ENCODE results near the gene TMEM143.
A peak's percentile ranks its signal among the peaks of the same experiment; 100 is the strongest.
"Not testable (repeated sequence)": the region's sequence is repeated elsewhere in the genome, so short reads cannot be mapped to it uniquely, and the experiment has no call there.

TMEM143 gene

DNA sequence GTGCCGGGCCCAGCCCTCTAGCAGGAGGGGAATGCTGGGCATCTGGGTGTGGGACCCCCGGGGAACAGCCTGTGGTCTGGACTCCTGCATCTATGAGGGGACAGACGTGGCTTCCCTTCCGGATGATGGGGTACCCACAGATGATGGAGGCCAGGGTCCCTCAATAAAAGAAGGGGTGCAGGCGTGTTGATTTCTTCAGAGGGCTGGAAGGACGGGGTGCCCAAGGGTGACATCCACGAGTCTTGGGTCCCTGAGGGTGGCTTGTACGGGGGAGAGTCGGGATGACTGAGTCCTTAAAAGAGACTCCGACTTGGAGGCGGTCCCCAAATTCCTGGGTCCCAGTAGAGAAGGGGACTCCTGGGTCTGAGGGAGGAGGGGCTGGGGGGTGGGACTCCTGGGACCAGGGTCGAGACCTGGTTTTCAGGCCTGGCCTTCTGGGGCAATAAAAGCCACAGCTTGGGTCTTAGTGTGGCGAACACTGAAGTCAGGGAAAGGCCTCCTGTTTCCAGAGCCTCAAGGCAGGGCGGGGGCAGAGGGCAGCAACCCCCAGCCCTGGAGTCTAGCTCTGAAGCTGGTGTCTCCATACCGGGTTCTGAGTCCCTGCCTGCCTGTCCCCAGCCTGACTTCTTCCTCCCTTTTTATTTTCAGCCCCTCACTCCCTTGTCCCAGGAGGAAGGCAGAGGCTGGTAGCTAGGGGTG lies 29.3 kb upstream of the TMEM143 start:
- Histone ChIP-seq H4K20me1 (ENCODE audit: insufficient read depth, low read length) (0 out of 2 replicates have a peak, but pooled peaks cover 4% of the 10 kb centered on the region), H3K4me2 (ENCODE audit: insufficient read depth, low read length) (no peak overlapping the region), H3K9ac (ENCODE audit: low read depth, low read length) (no peak overlapping the region), H3K27ac (ENCODE audit: low read length) (no peak overlapping the region), H3K9me3 (ENCODE audit: insufficient read depth, low read length, severe bottlenecking) (no peaks in the 10 kb centered on the region), H3K27me3 (ENCODE audit: insufficient read depth, low read length, poor library complexity) (peaks cover 45% of the 10 kb centered on the region), H3K79me2 (ENCODE audit: insufficient read depth, low read length) (peaks cover 25% of the 10 kb centered on the region), H3K4me3 (ENCODE audit: low read depth in 1 of 2, low read length in 2 of 2) (no peak overlapping the region), H3K4me1 (ENCODE audit: insufficient read depth, low read length) (peaks cover 20% of the 10 kb centered on the region), H3K36me3 (ENCODE audit: insufficient read depth, low read length) (peaks cover 15% of the 10 kb centered on the region), H2AFZ (ENCODE audit: low read depth, low read length) (no peak overlapping the region)
- ATAC-seq (ENCODE audit: insufficient read depth, low read depth) (no peak), DNase-seq (no peak)
- no peak for TF ChIP-seq EZH2 (IDR thresholded peaks at IDR 0.05; ENCODE audit: borderline replicate concordance, low read depth, low read length, severe bottlenecking)
- TF ChIP-seq, protein P1, sequence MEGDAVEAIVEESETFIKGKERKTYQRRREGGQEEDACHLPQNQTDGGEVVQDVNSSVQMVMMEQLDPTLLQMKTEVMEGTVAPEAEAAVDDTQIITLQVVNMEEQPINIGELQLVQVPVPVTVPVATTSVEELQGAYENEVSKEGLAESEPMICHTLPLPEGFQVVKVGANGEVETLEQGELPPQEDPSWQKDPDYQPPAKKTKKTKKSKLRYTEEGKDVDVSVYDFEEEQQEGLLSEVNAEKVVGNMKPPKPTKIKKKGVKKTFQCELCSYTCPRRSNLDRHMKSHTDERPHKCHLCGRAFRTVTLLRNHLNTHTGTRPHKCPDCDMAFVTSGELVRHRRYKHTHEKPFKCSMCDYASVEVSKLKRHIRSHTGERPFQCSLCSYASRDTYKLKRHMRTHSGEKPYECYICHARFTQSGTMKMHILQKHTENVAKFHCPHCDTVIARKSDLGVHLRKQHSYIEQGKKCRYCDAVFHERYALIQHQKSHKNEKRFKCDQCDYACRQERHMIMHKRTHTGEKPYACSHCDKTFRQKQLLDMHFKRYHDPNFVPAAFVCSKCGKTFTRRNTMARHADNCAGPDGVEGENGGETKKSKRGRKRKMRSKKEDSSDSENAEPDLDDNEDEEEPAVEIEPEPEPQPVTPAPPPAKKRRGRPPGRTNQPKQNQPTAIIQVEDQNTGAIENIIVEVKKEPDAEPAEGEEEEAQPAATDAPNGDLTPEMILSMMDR (IDR thresholded peaks at IDR 0.05; ENCODE audit: borderline replicate concordance, extremely low read depth, low read length, poor library complexity, severe bottlenecking): no peak

DNA sequence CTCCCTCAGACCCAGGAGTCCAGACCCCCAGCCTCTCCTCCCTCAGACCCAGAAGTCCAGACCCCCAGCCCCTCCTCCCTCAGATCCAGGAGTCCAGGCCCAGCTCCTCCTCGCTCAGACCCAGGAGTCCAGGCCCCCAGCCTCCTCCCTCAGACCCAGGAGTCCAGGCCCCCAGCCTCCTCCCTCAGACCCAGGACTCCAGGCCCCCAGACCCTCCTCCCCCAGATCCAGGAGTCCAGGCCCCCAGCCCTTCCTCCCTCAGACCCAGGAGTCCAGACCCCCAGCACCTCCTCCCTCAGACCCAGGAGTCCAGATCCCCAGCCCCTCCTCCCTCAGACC lies 28.2 kb upstream of the TMEM143 start:
- H3K9me3 ChIP-seq (ENCODE audit: insufficient read depth, low read length, severe bottlenecking); H4K20me1 ChIP-seq (ENCODE audit: insufficient read depth, low read length); DNase-seq; ATAC-seq (ENCODE audit: insufficient read depth, low read depth); H3K27ac ChIP-seq (ENCODE audit: low read length): not testable (repeated sequence)
- peak overlapping the region in 1 of 2 experiments; percentile 85; a peak in 1 of 4 replicates for H3K4me3 ChIP-seq (ENCODE audit: low read depth in 1 of 2, low read length in 2 of 2)
- H3K36me3 ChIP-seq (ENCODE audit: insufficient read depth, low read length): peaks cover 25% of the 10 kb centered on the region
- peak overlapping the region; percentile 82 for H2AFZ ChIP-seq (ENCODE audit: low read depth, low read length)
- peaks cover 27% of the 10 kb centered on the region for H3K79me2 ChIP-seq (ENCODE audit: insufficient read depth, low read length)
- peaks cover 20% of the 10 kb centered on the region for H3K4me1 ChIP-seq (ENCODE audit: insufficient read depth, low read length)
- H3K4me2 ChIP-seq (ENCODE audit: insufficient read depth, low read length): peak overlapping the region; percentile 76
- peaks cover 39% of the 10 kb centered on the region for H3K27me3 ChIP-seq (ENCODE audit: insufficient read depth, low read length, poor library complexity)
- peak overlapping the region; percentile 85 for H3K9ac ChIP-seq (ENCODE audit: low read depth, low read length)

DNA sequence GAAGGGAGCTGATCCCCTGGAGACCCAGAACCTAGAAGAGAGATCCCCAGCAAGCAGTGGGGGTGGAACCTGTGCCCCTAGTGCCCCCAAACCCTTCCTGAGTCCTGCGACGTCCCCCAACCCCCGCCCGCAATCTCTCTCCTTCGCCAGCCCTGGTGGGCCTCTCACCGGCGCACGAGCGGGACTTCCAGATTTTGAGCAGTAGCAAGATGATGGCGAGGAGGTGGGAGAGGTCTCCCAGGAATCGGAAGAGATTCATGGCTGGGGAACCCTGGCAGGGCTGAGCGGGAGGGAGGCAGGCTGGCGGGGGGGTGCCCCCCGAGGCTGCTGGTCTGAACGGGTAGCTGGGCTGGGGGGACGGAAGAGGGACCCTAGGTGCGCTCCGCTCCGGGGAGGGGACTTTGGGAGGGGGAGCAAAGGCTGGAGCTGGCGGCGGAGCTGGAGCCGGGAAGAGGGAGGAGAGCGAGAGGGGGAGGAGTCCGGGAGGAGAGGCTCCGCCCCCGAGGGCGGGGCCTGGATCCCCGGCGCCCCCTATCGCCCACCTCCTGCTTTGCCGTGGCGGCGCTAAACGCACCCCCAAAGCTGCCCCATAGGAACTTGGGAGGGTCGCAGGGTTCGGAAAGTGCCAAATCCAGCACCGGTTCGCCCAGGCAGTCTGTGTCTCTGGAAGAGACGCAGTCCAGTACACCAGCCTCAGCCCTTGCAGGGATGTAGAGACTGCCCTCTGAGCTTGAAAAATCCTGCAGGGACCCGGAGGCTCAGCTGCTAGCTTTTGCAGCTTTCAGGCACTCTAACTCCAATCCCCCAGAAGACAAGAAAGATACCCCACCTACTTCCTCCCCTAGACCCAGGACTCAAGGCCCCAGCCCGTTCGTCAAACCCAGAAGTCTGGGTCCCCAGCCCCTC lies 27.6 kb upstream of the TMEM143 start, which contains the start of gene KDELR1:
TSS of gene KDELR1 (minus strand) at position 452 of the 906 bp plus-strand sequence. CDS start at position 259, 193 bp downstream.
- ATAC-seq (ENCODE audit: insufficient read depth, low read depth) (peak; percentile 82), DNase-seq (peak; percentile 77)
- Histone ChIP-seq H3K36me3 (ENCODE audit: insufficient read depth, low read length) (peaks cover 27% of the 10 kb centered on the region), H3K9ac (ENCODE audit: low read depth, low read length) (peak within 1 kb of the TSS; percentile 85), H3K27ac (ENCODE audit: low read length) (peak within 1 kb of the TSS; percentile 86), H2AFZ (ENCODE audit: low read depth, low read length) (peak within 1 kb of the TSS; percentile 82), H3K4me2 (ENCODE audit: insufficient read depth, low read length) (peak within 1 kb of the TSS; percentile 76), H3K4me1 (ENCODE audit: insufficient read depth, low read length) (peaks cover 20% of the 10 kb centered on the region), H3K4me3 (ENCODE audit: low read depth in 1 of 2, low read length in 2 of 2) (peak within 1 kb of the TSS; percentile 71 to 85), H3K9me3 (ENCODE audit: insufficient read depth, low read length, severe bottlenecking) (no peaks in the 10 kb centered on the region), H3K27me3 (ENCODE audit: insufficient read depth, low read length, poor library complexity) (peaks cover 33% of the 10 kb centered on the region), H4K20me1 (ENCODE audit: insufficient read depth, low read length) (0 out of 2 replicates have a peak, but pooled peaks cover 4% of the 10 kb centered on the region), H3K79me2 (ENCODE audit: insufficient read depth, low read length) (peaks cover 27% of the 10 kb centered on the region)
- TF ChIP-seq, protein P1 (IDR thresholded peaks at IDR 0.05; ENCODE audit: borderline replicate concordance, extremely low read depth, low read length, poor library complexity, severe bottlenecking): peak; percentile 97
- no peak for TF ChIP-seq EZH2 (IDR thresholded peaks at IDR 0.05; ENCODE audit: borderline replicate concordance, low read depth, low read length, severe bottlenecking)

Data from DND-41 (cell line).